Natural killer cell (primary cell): Measurements from ENCODE around the gene ABCF2. TPM values are rescaled to one million over a fixed set of nuclear protein-coding genes. Genes with fewer than 3 reads are reported as not detected.

Experiments used
- ATAC-seq, 3 donors: fragments of 150-1000 bp in 2 of 3; fragments of 200-7000 bp in 1 of 3; cut with Tn5 transposase; 1 replicate in 1 of 3; 2 replicates in 2 of 3; pipeline ENCODE4 v1.10.0; 2021; ENCODE audit warnings: mild to moderate bottlenecking in 2 of 3, moderate library complexity in 2 of 3
- DNase-seq, 2 donors: peaks; one replicate each; pipeline versions ENCODE4 v3.0.0 to v3.0.0-alpha.2; 2013 to 2021; ENCODE audit warnings: mixed read lengths in 1 of 2
- H3K27ac ChIP-seq: one replicate; pipeline ENCODE4 v1.5.1; 2013; ENCODE audit warnings: mild to moderate bottlenecking, low read length
- H3K27me3 ChIP-seq: one replicate; pipeline ENCODE4 v1.6.1; 2013; ENCODE audit warnings: low read length; ENCODE audit not compliant: control insufficient read depth, insufficient read depth
- H3K36me3 ChIP-seq: one replicate; pipeline ENCODE4 v1.6.1; 2013; ENCODE audit warnings: low read length; ENCODE audit not compliant: control insufficient read depth, insufficient read depth
- H3K4me1 ChIP-seq: one replicate; pipeline ENCODE4 v1.6.1; 2013; ENCODE audit warnings: low read length; ENCODE audit not compliant: control insufficient read depth, insufficient read depth
- H3K4me3 ChIP-seq: one replicate; pipeline ENCODE4 v1.5.1; 2013; ENCODE audit warnings: low read length
- H3K9me3 ChIP-seq: one replicate; pipeline ENCODE4 v1.6.1; 2013; ENCODE audit warnings: low read length; ENCODE audit not compliant: control insufficient read depth, insufficient read depth
- H3K27ac Mint-ChIP-seq, 2 donors: one replicate each; pipeline ENCODE4 v1.8.0; 2022; ENCODE audit warnings: mild to moderate bottlenecking in 2 of 2, mixed read lengths in 2 of 2, moderate library complexity in 1 of 2
- H3K27me3 Mint-ChIP-seq, 2 donors: one replicate each; pipeline ENCODE4 v1.8.0; 2022; ENCODE audit warnings: low read depth in 2 of 2, mixed read lengths in 2 of 2
- H3K36me3 Mint-ChIP-seq: one replicate; pipeline ENCODE4 v1.8.0; 2022; ENCODE audit warnings: mixed read lengths
- H3K4me1 Mint-ChIP-seq, 2 donors: one replicate each; pipeline ENCODE4 v1.8.0; 2022; ENCODE audit warnings: mixed read lengths in 2 of 2
- H3K4me3 Mint-ChIP-seq: one replicate; pipeline ENCODE4 v1.8.0; 2022; ENCODE audit warnings: mild to moderate bottlenecking, moderate library complexity, mixed read lengths
- H3K9me3 Mint-ChIP-seq, 2 donors: one replicate each; pipeline ENCODE4 v1.8.0; 2022; ENCODE audit warnings: mixed read lengths in 2 of 2
- CTCF ChIP-seq: fragments of 200-600 bp; IDR thresholded peaks from one replicate; pipeline ENCODE4 v1.8.0; 2022; ENCODE audit warnings: antibody characterized with exemption
- WGBS: methylation state at CpG from one replicate; pipeline ENCODE4 v1.1.7; 2013; ENCODE audit warnings: missing lambda C conversion rate; ENCODE audit not compliant: insufficient coverage; 5-methylcytosine and 5-hydroxymethylcytosine counted together
- intact Hi-C: fragments of 100-400 bp; cut with micrococcal nuclease; formaldehyde crosslinking; loops from one replicate; pipeline ENCODE4 v1.14.2; 2022
- total RNA-seq, 4 donors: library from RNA; stranded (reverse); fragments of 120-200 nt in 1 of 4; gene quantifications; one replicate each; pipeline versions ENCODE4 v1.2.3 to v1.2.4, GENCODE V29; 2013 to 2022

The ABCF2 gene
- total RNA-seq, 3 donors from 2014 or later (not counting 1 experiment from before 2014, with no cell fraction given): 12.1 to 26.1 (median 17.6) TPM

- H3K9me3 Mint-ChIP-seq: no peaks in the 10 kb centered on the region
- peak within 1 kb of the TSS; percentile 83 for H3K4me3 Mint-ChIP-seq
- Histone ChIP-seq H3K9me3 (no peaks in the 10 kb centered on the region), H3K27me3 (peaks cover 40% of the 10 kb centered on the region), H3K4me3 (no peak within 1 kb of the TSS), H3K27ac (no peak within 1 kb of the TSS), H3K4me1 (peaks cover 13% of the 10 kb centered on the region), H3K36me3 (no peaks in the 10 kb centered on the region)
- H3K36me3 Mint-ChIP-seq: no peaks in the 10 kb centered on the region
- TF ChIP-seq CTCF: no peak
- intact Hi-C loops: loop anchor here (2.0 kb wide), 1 partner anchor 77 kb away; no protein-coding TSS in a partner anchor
- peak in 1 of 2 donors; percentile 53 for DNase-seq
- H3K27ac Mint-ChIP-seq: peak within 1 kb of the TSS in 1 of 2 donors; percentile 14
- peak in 2 of 3 donors; percentile 49 to 62 for ATAC-seq
- peaks cover 31 to 41% of the 10 kb centered on the region in 2 donors for H3K27me3 Mint-ChIP-seq
- 2% methylated on average over 100 of the region's 101 CpGs for WGBS
- peaks cover 3 to 11% of the 10 kb centered on the region in 2 donors for H3K4me1 Mint-ChIP-seq
These were observed 59.6 kb downstream of the ABCF2 start, which contains the start of gene GBX1 for GRCh38 chr7:151167197-151167961. TSS of gene GBX1 (minus strand) at chr7:151167694. CDS start at chr7:151167548, 146 bp downstream.

GRCh38 chr7:151166629-151167196, 60.3 kb downstream of the ABCF2 start:
- H3K27ac Mint-ChIP-seq: no peak overlapping the region
- no peaks in the 10 kb centered on the region for H3K36me3 ChIP-seq
- peaks cover 29 to 37% of the 10 kb centered on the region in 2 donors for H3K27me3 Mint-ChIP-seq
- no peak overlapping the region for H3K4me3 ChIP-seq
- H3K4me3 Mint-ChIP-seq: peak overlapping the region; percentile 61
- H3K36me3 Mint-ChIP-seq: no peaks in the 10 kb centered on the region
- H3K4me1 Mint-ChIP-seq: peaks cover 0 to 8% of the 10 kb centered on the region in 2 donors
- peaks cover 40% of the 10 kb centered on the region for H3K27me3 ChIP-seq
- intact Hi-C loops: loop anchor here (2.0 kb wide), 1 partner anchor 78 kb away; no protein-coding TSS in a partner anchor
- ATAC-seq (no peak), DNase-seq (peak in 1 of 2 donors; percentile 11)
- 10% methylated on average over 30 of the region's 31 CpGs for WGBS
- TF ChIP-seq CTCF: no peak
- H3K9me3 Mint-ChIP-seq: no peaks in the 10 kb centered on the region
- no peaks in the 10 kb centered on the region for H3K9me3 ChIP-seq
- peaks cover 13% of the 10 kb centered on the region for H3K4me1 ChIP-seq
- H3K27ac ChIP-seq: no peak overlapping the region

Other genes with a start within 250 kb of the ABCF2 start
- gene KCNH2, start 248.9 kb downstream of the ABCF2 start, total RNA-seq: under 1 TPM in 2 of 3 donors, not detected in 1; 0.39 to 0.60 TPM
- 1 to 10 TPM; 2.6 to 5.9 (median 3.8) TPM for gene NOS3, start 236.2 kb downstream of the ABCF2 start, total RNA-seq
- 1 to 10 TPM; 4.4 to 4.6 (median 4.5) TPM for gene ATG9B, start 202.7 kb downstream of the ABCF2 start, total RNA-seq
- 10 to 100 TPM; 50.6 to 60.5 (median 53.7) TPM for gene ABCB8, start 198.8 kb downstream of the ABCF2 start, total RNA-seq
- 1 to 10 TPM; 5.7 to 7.9 (median 5.9) TPM for gene ASIC3, start 178.7 kb downstream of the ABCF2 start, total RNA-seq
- gene CDK5, start 169.3 kb downstream of the ABCF2 start, total RNA-seq: 1 to 10 TPM; 6.2 to 8.0 (median 6.6) TPM
- gene SLC4A2, start 167.6 kb downstream of the ABCF2 start, total RNA-seq: 10 to 100 TPM; 60.4 to 87.3 (median 66.1) TPM
- gene FASTK, start 146.4 kb downstream of the ABCF2 start, total RNA-seq: 10 to 100 TPM; 72.8 to 89.4 (median 85.2) TPM
- gene TMUB1, start 143.7 kb downstream of the ABCF2 start, total RNA-seq: 10 to 100 TPM; 44.1 to 49.8 (median 47.3) TPM
- 10 to 100 TPM; 27.7 to 46.9 (median 42.8) TPM for gene AGAP3, start 140.7 kb downstream of the ABCF2 start, total RNA-seq
- not detected for gene GBX1, start 59.5 kb downstream of the ABCF2 start, total RNA-seq
- not detected for gene ASB10, start 40.0 kb downstream of the ABCF2 start, total RNA-seq
- gene H2BK1, start 16.7 kb downstream of the ABCF2 start, total RNA-seq: 1 to 10 TPM in 1 of 3 donors, not detected in 2; 2.5 TPM
- 10 to 100 TPM; 47.0 to 51.6 (median 48.6) TPM for gene CHPF2, start 5.3 kb upstream of the ABCF2 start, total RNA-seq
- gene SMARCD3, start 21.5 kb upstream of the ABCF2 start, total RNA-seq: 1 to 10 TPM; 3.1 to 8.7 (median 6.5) TPM
- gene NUB1, start 114.6 kb upstream of the ABCF2 start, total RNA-seq: 100 to 1,000 TPM; 110 to 113 (median 111) TPM
- 1 to 10 TPM; 1.6 to 4.6 (median 2.1) TPM for gene WDR86, start 182.8 kb upstream of the ABCF2 start, total RNA-seq
- gene CRYGN, start 212.9 kb upstream of the ABCF2 start, total RNA-seq: not detected